Neutrophil (primary cell): ENCODE results near the gene RP9.

Source experiments
- H3K27ac ChIP-seq: fragments of 200-600 bp; sonication (generic); 2 replicates; pipeline ENCODE4 v1.5.1; 2016; ENCODE audit warnings: mild to moderate bottlenecking, moderate library complexity
- H3K27me3 ChIP-seq: fragments of 200-600 bp; sonication (generic); 2 replicates; pipeline ENCODE4 v1.6.0; 2016; ENCODE audit warnings: mild to moderate bottlenecking
- H3K36me3 ChIP-seq: fragments of 200-600 bp; sonication (generic); 2 replicates; pipeline ENCODE4 v1.5.1; 2017
- H3K4me1 ChIP-seq, 2 experiments: fragments of 200-600 bp in 1 of 2; sonication (generic) in 1 of 2; 1 replicate in 1 of 2; 2 replicates in 1 of 2; pipeline versions ENCODE4 v1.5.1 to v1.6.1; 2013 to 2016; ENCODE audit warnings: low read depth in 1 of 2, low read length in 1 of 2, mild to moderate bottlenecking in 1 of 2, moderate library complexity in 1 of 2; ENCODE audit not compliant: control insufficient read depth in 1 of 2, insufficient read depth in 1 of 2
- H3K4me3 ChIP-seq, 2 experiments: fragments of 200-600 bp in 1 of 2; sonication (generic) in 1 of 2; 1 replicate in 1 of 2; 2 replicates in 1 of 2; pipeline ENCODE4 v1.5.1; 2013 to 2016; ENCODE audit warnings: low read depth in 1 of 2, low read length in 1 of 2, mild to moderate bottlenecking in 1 of 2, moderate library complexity in 1 of 2
- H3K9me3 ChIP-seq: fragments of 200-600 bp; sonication (generic); 2 replicates; pipeline ENCODE4 v1.5.1; 2016
- CTCF ChIP-seq: fragments of 200-600 bp; sonication (generic); IDR thresholded peaks from 2 replicates; pipeline ENCODE4 v1.5.1; 2016; ENCODE audit warnings: antibody characterized with exemption

Gene RP9

DNA sequence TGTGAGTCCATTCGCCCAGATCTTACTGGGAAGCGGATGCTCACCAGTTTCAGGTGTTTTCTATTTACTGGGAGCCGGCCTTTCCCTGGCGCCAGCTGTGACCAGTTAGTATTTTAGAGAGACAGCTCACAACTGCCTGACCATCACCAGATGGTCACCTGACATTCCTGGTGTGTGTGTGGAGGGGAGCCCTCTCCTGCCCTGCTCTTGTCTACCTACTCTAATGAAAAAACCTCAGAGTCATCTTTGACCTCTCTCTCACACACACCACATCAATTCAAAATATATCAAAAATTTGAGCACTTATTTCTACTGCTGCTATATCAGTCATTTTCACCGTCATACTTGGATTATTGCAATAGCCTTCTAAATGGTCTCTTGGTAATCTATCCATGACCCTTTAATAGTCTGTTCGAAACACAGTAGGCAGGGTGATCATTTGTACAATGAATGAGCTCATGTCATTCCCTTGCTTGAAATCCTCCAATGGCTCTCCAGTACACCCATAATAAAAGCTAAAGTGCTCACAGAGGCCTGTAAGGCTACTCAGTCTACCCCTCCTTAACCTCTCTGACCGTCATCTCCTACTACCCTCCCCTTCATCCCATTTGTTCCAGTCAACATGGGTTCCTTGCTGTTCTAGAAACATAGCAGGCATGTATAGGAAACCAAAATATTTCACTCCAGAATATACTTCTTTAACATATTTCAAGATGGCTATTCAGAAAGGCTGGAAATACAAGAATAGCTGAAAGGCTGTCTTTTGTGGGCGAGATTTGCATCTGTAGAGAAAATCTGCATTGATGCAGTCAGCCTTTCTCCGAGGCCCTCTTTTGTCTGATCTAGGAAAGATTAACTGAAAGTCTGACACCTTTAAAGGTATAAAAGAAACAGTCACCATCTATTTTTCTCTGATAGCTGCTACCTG, 29.2 kb downstream of the RP9 start:
- no peak for TF ChIP-seq CTCF
- Histone ChIP-seq H3K27me3 (peaks cover 31% of the 10 kb centered on the region), H3K9me3 (no peaks in the 10 kb centered on the region), H3K36me3 (no peaks in the 10 kb centered on the region), H3K4me1 (no peaks in the 10 kb centered on the region), H3K4me3 (no peak overlapping the region), H3K27ac (no peak overlapping the region)

DNA sequence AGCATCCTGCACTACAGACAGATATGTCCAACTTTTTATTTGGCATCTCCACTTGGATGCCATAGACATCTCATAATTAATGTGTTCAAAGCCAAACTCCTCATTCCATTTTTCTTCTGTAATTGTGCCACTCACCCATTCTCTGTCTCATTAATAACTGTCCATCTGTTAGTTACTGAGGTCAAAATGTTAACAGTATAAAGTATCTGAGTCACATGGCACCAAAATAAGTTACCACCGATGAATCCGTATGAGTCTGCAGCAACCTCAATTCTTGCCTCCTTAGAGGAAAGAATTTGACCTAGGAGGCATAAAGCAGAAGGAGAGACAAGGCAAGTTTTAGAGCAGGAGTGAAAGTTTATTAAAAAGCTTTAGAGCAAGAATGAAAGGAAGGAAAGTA, 30.1 kb downstream of the RP9 start:
- TF ChIP-seq CTCF, result no peak
- Histone ChIP-seq H3K27me3 (peaks cover 35% of the 10 kb centered on the region), H3K4me3 (no peak overlapping the region), H3K27ac (no peak overlapping the region), H3K4me1 (no peaks in the 10 kb centered on the region), H3K36me3 (no peaks in the 10 kb centered on the region), H3K9me3 (no peaks in the 10 kb centered on the region)

DNA sequence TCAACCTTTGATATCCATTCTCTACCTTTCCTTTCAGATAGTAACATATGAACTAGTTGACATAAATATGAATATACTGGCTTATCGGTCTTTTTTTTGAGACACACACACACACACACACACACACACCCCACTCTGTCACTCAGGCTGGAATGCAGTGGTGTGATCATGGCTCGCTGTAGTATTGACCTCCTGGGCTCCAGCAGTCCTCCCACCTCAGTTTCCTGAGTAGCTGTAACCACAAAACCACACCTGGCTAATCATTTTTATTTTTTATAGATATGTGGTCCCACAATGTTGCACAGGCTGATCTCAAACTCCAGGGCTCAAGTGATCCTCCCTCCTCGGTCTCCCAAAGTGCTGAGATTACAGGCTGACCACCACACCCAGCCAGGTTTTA, 32.5 kb downstream of the RP9 start:
- H3K27me3 ChIP-seq, result peaks cover 35% of the 10 kb centered on the region

GRCh38 chr7:33075818-33076518, 33.2 kb downstream of the RP9 start:
- Histone ChIP-seq H3K9me3 (no peaks in the 10 kb centered on the region), H3K27me3 (peaks cover 35% of the 10 kb centered on the region), H3K27ac (no peak overlapping the region), H3K4me3 (no peak overlapping the region), H3K4me1 (no peaks in the 10 kb centered on the region), H3K36me3 (no peaks in the 10 kb centered on the region)
- TF ChIP-seq CTCF, result no peak

More for the DNA sequence above, 32.5 kb downstream of the RP9 start:
- H3K36me3 ChIP-seq, result no peaks in the 10 kb centered on the region
- H3K9me3 ChIP-seq, result no peaks in the 10 kb centered on the region
- no peaks in the 10 kb centered on the region for H3K4me1 ChIP-seq
- no peak for TF ChIP-seq CTCF
- H3K27ac ChIP-seq, result no peak overlapping the region
- no peak overlapping the region for H3K4me3 ChIP-seq

GRCh38 chr7:33073243-33073642, 36.0 kb downstream of the RP9 start:
- Histone ChIP-seq H3K27ac (no peak overlapping the region), H3K9me3 (peaks cover 8% of the 10 kb centered on the region), H3K27me3 (peaks cover 35% of the 10 kb centered on the region), H3K4me1 (no peaks in the 10 kb centered on the region), H3K36me3 (no peaks in the 10 kb centered on the region), H3K4me3 (no peak overlapping the region)
- no peak for TF ChIP-seq CTCF
